Measurements from ENCODE around the gene ATAD2B.

ATAD2B gene

DNA sequence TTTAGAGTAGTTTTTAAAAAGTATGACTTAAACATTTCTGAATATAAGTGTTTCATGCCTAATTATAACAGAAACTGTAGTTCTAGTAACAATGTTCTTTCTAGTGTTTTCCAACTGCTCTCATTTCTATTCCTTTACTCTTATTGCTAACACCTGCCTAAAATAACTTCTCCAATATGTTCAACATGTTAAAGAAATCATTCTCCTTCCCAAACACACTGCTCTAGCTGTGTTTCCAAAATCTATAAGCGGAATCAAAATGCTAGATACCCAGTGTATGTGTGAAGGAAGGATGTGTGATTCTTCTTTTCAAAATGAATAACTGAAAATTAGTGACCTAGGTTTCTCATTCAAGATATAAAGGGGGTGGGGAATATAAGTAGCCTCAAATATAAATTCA lies 89.1 kb downstream of the ATAD2B start:
- no peak for TF ChIP-seq CTCF (IDR thresholded peaks at IDR 0.05; ENCODE audit: low read depth, low read length)
- no peak overlapping the region for H3K4me3 ChIP-seq (ENCODE audit: low read depth, low read length)

- H3K4me3 ChIP-seq (ENCODE audit: low read depth, low read length) = no peak overlapping the region
- TF ChIP-seq CTCF (IDR thresholded peaks at IDR 0.05; ENCODE audit: low read depth, low read length) = no peak
These were observed 89.9 kb downstream of the ATAD2B start for GRCh38 chr2:23836971-23837565.

- no peak overlapping the region for H3K4me3 ChIP-seq (ENCODE audit: low read depth, low read length)
- no peak for TF ChIP-seq CTCF (IDR thresholded peaks at IDR 0.05; ENCODE audit: low read depth, low read length)
These were observed 90.4 kb downstream of the ATAD2B start for GRCh38 chr2:23836505-23836904.

- no peak overlapping the region for H3K4me3 ChIP-seq (ENCODE audit: low read depth, low read length)
- TF ChIP-seq CTCF (IDR thresholded peaks at IDR 0.05; ENCODE audit: low read depth, low read length) = no peak
These were observed 90.9 kb downstream of the ATAD2B start for GRCh38 chr2:23835988-23836387.

GRCh38 chr2:23835423-23835822 lies 91.5 kb downstream of the ATAD2B start:
- no peak for TF ChIP-seq CTCF (IDR thresholded peaks at IDR 0.05; ENCODE audit: low read depth, low read length)
- no peak overlapping the region for H3K4me3 ChIP-seq (ENCODE audit: low read depth, low read length)

GRCh38 chr2:23828986-23829385 lies 97.9 kb downstream of the ATAD2B start:
- H3K4me3 ChIP-seq (ENCODE audit: low read depth, low read length) = no peak overlapping the region
- TF ChIP-seq CTCF (IDR thresholded peaks at IDR 0.05; ENCODE audit: low read depth, low read length) = no peak

DNA sequence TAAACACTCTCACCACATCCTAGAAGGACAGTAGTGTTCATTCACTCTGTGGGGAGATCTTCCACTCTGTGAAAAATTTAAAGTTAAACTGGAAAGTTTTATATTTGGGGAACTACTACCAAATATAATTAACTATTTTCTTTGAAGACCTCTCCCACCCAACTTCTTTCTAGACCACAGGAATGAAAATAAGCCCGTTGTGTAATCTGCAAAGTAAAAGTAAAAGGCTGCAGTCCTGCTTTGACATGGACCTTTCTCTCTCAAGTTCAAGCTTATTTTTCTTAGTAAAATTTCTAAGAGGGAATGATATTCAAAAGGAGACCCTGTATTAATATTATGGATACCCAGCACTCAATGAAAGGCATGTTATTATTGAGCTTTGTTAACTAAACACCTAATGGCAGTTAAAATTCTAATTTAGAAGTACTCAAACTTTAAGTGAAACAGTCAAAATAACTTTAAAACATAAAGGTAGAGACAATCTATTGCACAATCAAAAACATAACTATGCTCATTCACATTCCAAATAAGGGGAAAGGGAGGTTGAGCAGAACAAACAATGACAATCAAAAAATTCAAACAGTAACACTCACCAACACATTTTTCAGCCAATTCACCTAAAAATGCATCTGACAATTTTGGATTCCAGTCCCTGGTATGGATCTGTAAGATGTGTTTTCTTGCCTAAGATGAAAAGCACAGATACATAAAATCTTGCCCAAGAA lies 98.5 kb downstream of the ATAD2B start:
- H3K4me3 ChIP-seq (ENCODE audit: low read depth, low read length) = no peak overlapping the region
- TF ChIP-seq CTCF (IDR thresholded peaks at IDR 0.05; ENCODE audit: low read depth, low read length) = no peak

Measured in WI38 (cell line).